GM23338 (cell line): ENCODE data around the gene CSRNP3. TPM values are rescaled to one million over a fixed set of nuclear protein-coding genes. Genes with fewer than 3 reads are reported as not detected.

Experiments used
- ATAC-seq: fragments of 200-7000 bp; cut with Tn5 transposase; 3 replicates; pipeline ENCODE4 v1.9.1; 2020
- DNase-seq: peaks from one replicate; pipeline ENCODE4 v3.0.0-alpha.2; 2015; ENCODE audit warnings: low spot score
- H2AFZ ChIP-seq: fragments of 200-600 bp; sonication (generic); 2 replicates; pipeline ENCODE4 v1.8.0; 2016; ENCODE audit warnings: antibody characterized with exemption, mild to moderate bottlenecking, moderate library complexity
- H3F3A ChIP-seq: fragments of 200-600 bp; sonication (generic); replicated peaks from 2 replicates; pipeline ENCODE4 v1.8.0; 2017; ENCODE audit warnings: antibody characterized with exemption, mixed run types, low read depth
- H3K27ac ChIP-seq: fragments of 200-600 bp; sonication (generic); 2 replicates; pipeline ENCODE4 v1.6.1; 2016; ENCODE audit warnings: low read depth
- H3K27me3 ChIP-seq: fragments of 200-600 bp; sonication (generic); 2 replicates; pipeline ENCODE4 v1.8.0; 2016; ENCODE audit warnings: mild to moderate bottlenecking, mixed run types, moderate library complexity; ENCODE audit not compliant: insufficient read depth
- H3K36me3 ChIP-seq: fragments of 200-600 bp; sonication (generic); 2 replicates; pipeline ENCODE4 v1.8.0; 2016; ENCODE audit warnings: mild to moderate bottlenecking; ENCODE audit not compliant: insufficient read depth
- H3K4me1 ChIP-seq: fragments of 200-600 bp; sonication (generic); 2 replicates; pipeline ENCODE4 v1.8.0; 2016; ENCODE audit warnings: mild to moderate bottlenecking, moderate library complexity; ENCODE audit not compliant: insufficient read depth
- H3K4me2 ChIP-seq: fragments of 200-600 bp; sonication (generic); 2 replicates; pipeline ENCODE4 v1.7.1; 2017; ENCODE audit warnings: mixed run types
- H3K4me3 ChIP-seq: fragments of 200-600 bp; sonication (generic); 2 replicates; pipeline ENCODE4 v1.6.1; 2016; ENCODE audit warnings: mixed run types
- H3K79me2 ChIP-seq: fragments of 200-600 bp; sonication (generic); replicated peaks from 2 replicates; pipeline ENCODE4 v1.8.0; 2017; ENCODE audit warnings: mild to moderate bottlenecking; ENCODE audit not compliant: insufficient read depth
- H3K9me2 ChIP-seq: fragments of 200-600 bp; sonication (generic); 2 replicates; pipeline ENCODE4 v1.8.0; 2017; ENCODE audit not compliant: insufficient read depth
- H4K20me1 ChIP-seq: fragments of 200-600 bp; sonication (generic); replicated peaks from 2 replicates; pipeline ENCODE4 v1.8.0; 2017; ENCODE audit warnings: mild to moderate bottlenecking; ENCODE audit not compliant: insufficient read depth
- H3K27ac Mint-ChIP-seq: 2 replicates; pipeline ENCODE4 v1.8.0; 2020; ENCODE audit warnings: inconsistent platforms, mild to moderate bottlenecking, moderate library complexity, mixed read lengths
- H3K27me3 Mint-ChIP-seq: 3 replicates; pipeline ENCODE4 v1.8.0; 2022; ENCODE audit warnings: low read depth, mild to moderate bottlenecking, moderate library complexity, mixed read lengths, inconsistent platforms; ENCODE audit not compliant: insufficient read depth, poor library complexity
- H3K36me3 Mint-ChIP-seq: 3 replicates; pipeline ENCODE4 v1.8.0; 2021; ENCODE audit warnings: low read depth, mild to moderate bottlenecking, inconsistent platforms, moderate library complexity, mixed read lengths
- H3K4me1 Mint-ChIP-seq: 3 replicates; pipeline ENCODE4 v1.8.0; 2020; ENCODE audit warnings: mild to moderate bottlenecking, inconsistent platforms, mixed read lengths
- H3K4me3 Mint-ChIP-seq: 3 replicates; pipeline ENCODE4 v1.8.0; 2021; ENCODE audit warnings: moderate library complexity, mild to moderate bottlenecking, inconsistent platforms, mixed read lengths
- H3K9me3 Mint-ChIP-seq: 3 replicates; pipeline ENCODE4 v1.8.0; 2020; ENCODE audit warnings: moderate library complexity, mild to moderate bottlenecking, inconsistent platforms, mixed read lengths
- ZNF331 ChIP-seq: fragments of 250-450 bp; sonication (Bioruptor Pico); IDR thresholded peaks from 2 replicates; pipeline ENCODE4 v1.5.0; 2020; ENCODE audit warnings: low read depth, mild to moderate bottlenecking, moderate library complexity
- polyA plus RNA-seq: library from polyadenylated mRNA; unstranded; fragments of >200 nt; fragmentation: Nextera tagmentation; extraction: Ambion mirVana; gene quantifications from 2 replicates; pipeline ENCODE4 v1.2.1, GENCODE V29; 2016
- total RNA-seq: library from RNA; depleted of rRNA; stranded (reverse); fragments of >200 nt; shearing (Covaris generic); gene quantifications from 2 replicates; pipeline ENCODE4 v1.2.3, GENCODE V29; 2014
- TF ChIP-seq, protein P1 (sequence below): fragments of 250-450 bp; sonication (Bioruptor Pico); IDR thresholded peaks from 2 replicates; pipeline ENCODE4 v1.5.0; 2020; ENCODE audit warnings: mild to moderate bottlenecking, moderate library complexity
- TF ChIP-seq, protein P2 (sequence below), 2 experiments: fragments of 200-600 bp in 1 of 2; sonication (generic) in 1 of 2; conservative IDR thresholded peaks; 2 replicates each; pipeline versions ENCODE4 v1.5.1 to v1.6.1; 2016 to 2017; ENCODE audit warnings: antibody characterized with exemption in 2 of 2, low read depth in 2 of 2, mild to moderate bottlenecking in 2 of 2, moderate library complexity in 1 of 2

CSRNP3 gene
- total and polyA plus RNA-seq, 2 experiments from 2014 or later = 3.8 to 6.8 TPM

DNA sequence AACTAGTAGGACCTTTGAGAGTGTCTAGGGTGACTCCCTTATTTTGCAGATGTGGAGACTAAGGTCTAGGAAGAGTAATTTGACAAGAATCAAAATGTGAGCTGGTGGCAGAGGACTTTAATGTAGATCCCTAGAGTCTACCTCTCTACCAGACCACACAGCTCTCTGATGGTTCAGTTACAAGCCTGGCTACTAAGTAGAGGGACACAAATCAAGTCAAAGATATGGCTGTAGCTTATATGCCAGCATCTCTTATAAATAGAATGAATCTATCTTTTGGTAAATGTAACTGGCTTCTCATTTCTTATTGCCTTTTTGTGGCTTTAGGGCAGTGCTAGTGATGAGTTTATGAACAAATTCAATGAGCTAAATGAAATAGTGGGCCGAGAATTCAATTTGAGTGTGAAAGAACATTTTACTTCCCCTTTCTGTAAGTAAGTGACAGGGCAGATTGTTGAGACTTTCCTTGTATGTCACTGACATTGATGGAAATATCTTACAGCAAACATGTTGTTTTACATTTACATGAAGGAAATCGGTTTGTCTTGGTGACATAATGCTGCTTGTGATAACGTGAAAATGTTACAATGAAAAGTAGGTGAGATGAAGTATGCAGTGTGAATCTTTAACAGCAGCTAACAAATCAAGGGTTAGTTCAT, 28.3 kb downstream of the CSRNP3 start (continued):
- TF ChIP-seq, protein P1, sequence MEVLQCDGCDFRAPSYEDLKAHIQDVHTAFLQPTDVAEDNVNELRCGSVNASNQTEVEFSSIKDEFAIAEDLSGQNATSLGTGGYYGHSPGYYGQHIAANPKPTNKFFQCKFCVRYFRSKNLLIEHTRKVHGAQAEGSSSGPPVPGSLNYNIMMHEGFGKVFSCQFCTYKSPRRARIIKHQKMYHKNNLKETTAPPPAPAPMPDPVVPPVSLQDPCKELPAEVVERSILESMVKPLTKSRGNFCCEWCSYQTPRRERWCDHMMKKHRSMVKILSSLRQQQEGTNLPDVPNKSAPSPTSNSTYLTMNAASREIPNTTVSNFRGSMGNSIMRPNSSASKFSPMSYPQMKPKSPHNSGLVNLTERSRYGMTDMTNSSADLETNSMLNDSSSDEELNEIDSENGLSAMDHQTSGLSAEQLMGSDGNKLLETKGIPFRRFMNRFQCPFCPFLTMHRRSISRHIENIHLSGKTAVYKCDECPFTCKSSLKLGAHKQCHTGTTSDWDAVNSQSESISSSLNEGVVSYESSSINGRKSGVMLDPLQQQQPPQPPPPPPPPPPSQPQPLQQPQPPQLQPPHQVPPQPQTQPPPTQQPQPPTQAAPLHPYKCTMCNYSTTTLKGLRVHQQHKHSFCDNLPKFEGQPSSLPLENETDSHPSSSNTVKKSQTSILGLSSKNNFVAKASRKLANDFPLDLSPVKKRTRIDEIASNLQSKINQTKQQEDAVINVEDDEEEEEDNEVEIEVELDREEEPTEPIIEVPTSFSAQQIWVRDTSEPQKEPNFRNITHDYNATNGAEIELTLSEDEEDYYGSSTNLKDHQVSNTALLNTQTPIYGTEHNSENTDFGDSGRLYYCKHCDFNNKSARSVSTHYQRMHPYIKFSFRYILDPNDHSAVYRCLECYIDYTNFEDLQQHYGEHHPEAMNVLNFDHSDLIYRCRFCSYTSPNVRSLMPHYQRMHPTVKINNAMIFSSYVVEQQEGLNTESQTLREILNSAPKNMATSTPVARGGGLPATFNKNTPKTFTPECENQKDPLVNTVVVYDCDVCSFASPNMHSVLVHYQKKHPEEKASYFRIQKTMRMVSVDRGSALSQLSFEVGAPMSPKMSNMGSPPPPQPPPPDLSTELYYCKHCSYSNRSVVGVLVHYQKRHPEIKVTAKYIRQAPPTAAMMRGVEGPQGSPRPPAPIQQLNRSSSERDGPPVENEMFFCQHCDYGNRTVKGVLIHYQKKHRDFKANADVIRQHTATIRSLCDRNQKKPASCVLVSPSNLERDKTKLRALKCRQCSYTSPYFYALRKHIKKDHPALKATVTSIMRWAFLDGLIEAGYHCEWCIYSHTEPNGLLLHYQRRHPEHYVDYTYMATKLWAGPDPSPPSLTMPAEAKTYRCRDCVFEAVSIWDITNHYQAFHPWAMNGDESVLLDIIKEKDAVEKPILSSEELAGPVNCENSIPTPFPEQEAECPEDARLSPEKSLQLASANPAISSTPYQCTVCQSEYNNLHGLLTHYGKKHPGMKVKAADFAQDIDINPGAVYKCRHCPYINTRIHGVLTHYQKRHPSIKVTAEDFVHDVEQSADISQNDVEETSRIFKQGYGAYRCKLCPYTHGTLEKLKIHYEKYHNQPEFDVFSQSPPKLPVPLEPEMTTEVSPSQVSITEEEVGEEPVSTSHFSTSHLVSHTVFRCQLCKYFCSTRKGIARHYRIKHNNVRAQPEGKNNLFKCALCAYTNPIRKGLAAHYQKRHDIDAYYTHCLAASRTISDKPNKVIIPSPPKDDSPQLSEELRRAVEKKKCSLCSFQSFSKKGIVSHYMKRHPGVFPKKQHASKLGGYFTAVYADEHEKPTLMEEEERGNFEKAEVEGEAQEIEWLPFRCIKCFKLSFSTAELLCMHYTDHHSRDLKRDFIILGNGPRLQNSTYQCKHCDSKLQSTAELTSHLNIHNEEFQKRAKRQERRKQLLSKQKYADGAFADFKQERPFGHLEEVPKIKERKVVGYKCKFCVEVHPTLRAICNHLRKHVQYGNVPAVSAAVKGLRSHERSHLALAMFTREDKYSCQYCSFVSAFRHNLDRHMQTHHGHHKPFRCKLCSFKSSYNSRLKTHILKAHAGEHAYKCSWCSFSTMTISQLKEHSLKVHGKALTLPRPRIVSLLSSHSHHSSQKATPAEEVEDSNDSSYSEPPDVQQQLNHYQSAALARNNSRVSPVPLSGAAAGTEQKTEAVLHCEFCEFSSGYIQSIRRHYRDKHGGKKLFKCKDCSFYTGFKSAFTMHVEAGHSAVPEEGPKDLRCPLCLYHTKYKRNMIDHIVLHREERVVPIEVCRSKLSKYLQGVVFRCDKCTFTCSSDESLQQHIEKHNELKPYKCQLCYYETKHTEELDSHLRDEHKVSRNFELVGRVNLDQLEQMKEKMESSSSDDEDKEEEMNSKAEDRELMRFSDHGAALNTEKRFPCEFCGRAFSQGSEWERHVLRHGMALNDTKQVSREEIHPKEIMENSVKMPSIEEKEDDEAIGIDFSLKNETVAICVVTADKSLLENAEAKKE (CRISPR knock-in tag) = no peak

DNA sequence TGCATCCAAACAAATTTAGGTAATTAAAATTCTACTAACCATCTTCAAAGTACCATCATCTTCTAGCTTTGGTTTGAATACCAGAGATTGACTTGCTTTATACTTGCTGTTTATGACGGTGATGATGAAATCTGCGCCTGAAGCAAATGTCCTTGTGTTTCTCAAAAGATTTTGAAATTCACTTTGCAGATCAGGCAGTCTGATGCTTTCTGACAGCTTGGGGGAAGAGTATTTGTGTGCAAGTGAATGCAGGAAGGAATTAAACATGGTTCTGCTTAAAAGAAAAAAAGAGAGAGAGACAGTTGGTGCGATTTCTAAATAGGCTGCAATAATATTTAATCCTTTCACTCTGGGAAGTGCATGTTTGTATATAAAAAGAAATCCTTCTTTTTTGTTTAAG, 29.6 kb downstream of the CSRNP3 start:
- no peak overlapping the region for H3K4me3 ChIP-seq
- no peaks in the 10 kb centered on the region for H4K20me1 ChIP-seq
- H3F3A ChIP-seq = no peaks in the 10 kb centered on the region
- DNase-seq = no peak
- H3K36me3 ChIP-seq = no peaks in the 10 kb centered on the region
- H3K4me1 Mint-ChIP-seq = 0 out of 3 replicates have a peak, but pooled peaks cover 2% of the 10 kb centered on the region
- no peaks in the 10 kb centered on the region for H3K9me2 ChIP-seq
- H3K27me3 Mint-ChIP-seq = no peaks in the 10 kb centered on the region
- H3K4me2 ChIP-seq = no peak overlapping the region
- H3K27me3 ChIP-seq = no peaks in the 10 kb centered on the region
- H3K79me2 ChIP-seq = no peaks in the 10 kb centered on the region
- TF ChIP-seq, protein P2, sequence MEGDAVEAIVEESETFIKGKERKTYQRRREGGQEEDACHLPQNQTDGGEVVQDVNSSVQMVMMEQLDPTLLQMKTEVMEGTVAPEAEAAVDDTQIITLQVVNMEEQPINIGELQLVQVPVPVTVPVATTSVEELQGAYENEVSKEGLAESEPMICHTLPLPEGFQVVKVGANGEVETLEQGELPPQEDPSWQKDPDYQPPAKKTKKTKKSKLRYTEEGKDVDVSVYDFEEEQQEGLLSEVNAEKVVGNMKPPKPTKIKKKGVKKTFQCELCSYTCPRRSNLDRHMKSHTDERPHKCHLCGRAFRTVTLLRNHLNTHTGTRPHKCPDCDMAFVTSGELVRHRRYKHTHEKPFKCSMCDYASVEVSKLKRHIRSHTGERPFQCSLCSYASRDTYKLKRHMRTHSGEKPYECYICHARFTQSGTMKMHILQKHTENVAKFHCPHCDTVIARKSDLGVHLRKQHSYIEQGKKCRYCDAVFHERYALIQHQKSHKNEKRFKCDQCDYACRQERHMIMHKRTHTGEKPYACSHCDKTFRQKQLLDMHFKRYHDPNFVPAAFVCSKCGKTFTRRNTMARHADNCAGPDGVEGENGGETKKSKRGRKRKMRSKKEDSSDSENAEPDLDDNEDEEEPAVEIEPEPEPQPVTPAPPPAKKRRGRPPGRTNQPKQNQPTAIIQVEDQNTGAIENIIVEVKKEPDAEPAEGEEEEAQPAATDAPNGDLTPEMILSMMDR (conservative IDR thresholded peaks at IDR 0.05; ENCODE audit: low read depth in 2 of 2) = no peak
- TF ChIP-seq ZNF331 (CRISPR knock-in tag) = no peak
- TF ChIP-seq, protein P1 (CRISPR knock-in tag) = no peak
- no peak overlapping the region for H3K4me3 Mint-ChIP-seq
- H3K36me3 Mint-ChIP-seq = no peaks in the 10 kb centered on the region
- H3K9me3 Mint-ChIP-seq = no peaks in the 10 kb centered on the region
- ATAC-seq = no peak
- no peak overlapping the region for H3K27ac ChIP-seq
- H3K27ac Mint-ChIP-seq = no peak overlapping the region; the same call in 1 of the 2 replicates
- H2AFZ ChIP-seq = no peak overlapping the region
- H3K4me1 ChIP-seq = no peaks in the 10 kb centered on the region
